H1 (cell line): ENCODE data around the gene CGB7. TPM values are rescaled to one million over a fixed set of nuclear protein-coding genes. Genes with fewer than 3 reads are reported as not detected.

Source experiments
- CTCF ChIA-PET: fragments of 300-600 bp; sonication (Branson Sonifier 250); formaldehyde crosslinking; loops from one replicate; lab custom pipeline; 2021; ENCODE audit not compliant: partially characterized antibody; lab: Charles Lee
- POLR2A ChIA-PET: fragments of 300-600 bp; sonication (Branson Sonifier 250); formaldehyde crosslinking; loops from one replicate; lab custom pipeline; 2021; ENCODE audit warnings: inconsistent platforms; ENCODE audit not compliant: partially characterized antibody; lab: Charles Lee
- DNase-seq, 2 experiments: peaks; one replicate each; pipeline versions ENCODE4 v3.0.0 to v3.0.0-alpha.2; 2010 to 2022; ENCODE audit warnings: low spot score in 2 of 2, low read depth in 1 of 2, mixed read lengths in 1 of 2
- FAIRE-seq: peaks from 2 replicates; lab custom pipeline; 2011; peaks lifted over from hg19 to GRCh38; lab: Jason Lieb, UNC
- H2AFZ ChIP-seq: 2 replicates; pipeline ENCODE4 v1.8.1; 2012; ENCODE audit warnings: low read length, inconsistent platforms
- H2AK5ac ChIP-seq: 2 replicates; pipeline ENCODE4 v1.6.1; 2013; ENCODE audit warnings: low read depth, low read length
- H2BK120ac ChIP-seq: replicated peaks from 2 replicates; pipeline ENCODE3; 2013; ENCODE audit warnings: low read depth, low read length, inconsistent platforms
- H2BK12ac ChIP-seq: 2 replicates; pipeline ENCODE4 v1.6.1; 2013; ENCODE audit warnings: low read depth, low read length
- H2BK15ac ChIP-seq: 2 replicates; pipeline ENCODE4 v1.6.1; 2013; ENCODE audit warnings: low read length
- H2BK20ac ChIP-seq: 2 replicates; pipeline ENCODE4 v1.6.1; 2013; ENCODE audit warnings: low read length
- H2BK5ac ChIP-seq: 2 replicates; pipeline ENCODE4 v1.6.1; 2013; ENCODE audit warnings: low read depth, low read length
- H3K14ac ChIP-seq: 2 replicates; pipeline ENCODE4 v1.6.1; 2013; ENCODE audit warnings: inconsistent platforms; ENCODE audit not compliant: insufficient read length
- H3K18ac ChIP-seq: 2 replicates; pipeline ENCODE4 v1.6.1; 2013; ENCODE audit warnings: low read length; ENCODE audit errors: extremely low read depth
- H3K23ac ChIP-seq: 2 replicates; pipeline ENCODE4 v1.6.1; 2013; ENCODE audit warnings: inconsistent platforms; ENCODE audit not compliant: insufficient read length
- H3K23me2 ChIP-seq: 2 replicates; pipeline ENCODE4 v1.6.1; 2013; ENCODE audit warnings: low read depth, low read length
- H3K27ac ChIP-seq: 2 replicates; pipeline ENCODE4 v1.6.1; 2011; ENCODE audit warnings: low read depth, low read length, inconsistent platforms
- H3K27me3 ChIP-seq, 4 experiments: replicated peaks in 1 of 4; 1 replicate in 1 of 4; 2 replicates in 3 of 4; pipeline versions ENCODE4 v1.6.1 to v1.8.1; 2011 to 2013; ENCODE audit warnings: low read length in 3 of 4, mild to moderate bottlenecking in 3 of 4, inconsistent platforms in 2 of 4, mixed read lengths in 2 of 4, moderate library complexity in 1 of 4; ENCODE audit not compliant: control insufficient read depth in 3 of 4, insufficient read depth in 3 of 4; ENCODE audit errors: extremely low read depth in 1 of 4
- H3K36me3 ChIP-seq, 4 experiments: 2 replicates each; pipeline versions ENCODE4 v1.6.1 to v1.8.1; 2011 to 2013; ENCODE audit warnings: mild to moderate bottlenecking in 4 of 4, low read length in 3 of 4, moderate library complexity in 2 of 4, control low read depth in 1 of 4, inconsistent platforms in 1 of 4; ENCODE audit not compliant: insufficient read depth in 4 of 4, control insufficient read depth in 2 of 4
- H3K4ac ChIP-seq: replicated peaks from 2 replicates; pipeline ENCODE3; 2013; ENCODE audit warnings: low read length, low read depth, mixed read lengths, inconsistent platforms; ENCODE audit not compliant: insufficient read length
- H3K4me1 ChIP-seq, 4 experiments: replicated peaks in 1 of 4; 1 replicate in 1 of 4; 2 replicates in 3 of 4; pipeline versions ENCODE4 v1.6.1 to v1.8.1; 2011 to 2013; ENCODE audit warnings: low read length in 3 of 4, inconsistent platforms in 2 of 4, mixed read lengths in 1 of 4; ENCODE audit not compliant: insufficient read depth in 4 of 4, control insufficient read depth in 3 of 4
- H3K4me2 ChIP-seq, 2 experiments: 2 replicates each; pipeline versions ENCODE4 v1.6.1 to v1.8.1; 2011 to 2013; ENCODE audit warnings: low read depth in 2 of 2, low read length in 2 of 2, control low read depth in 1 of 2, inconsistent platforms in 1 of 2, mild to moderate bottlenecking in 1 of 2; ENCODE audit not compliant: insufficient read depth in 1 of 2
- H3K4me3 ChIP-seq, 4 experiments: fragments of 200-600, 300-600 bp in 1 of 4; sonication (generic), shearing (Covaris generic), sonication (Bioruptor Twin) in 1 of 4; 2 replicates each; pipeline versions ENCODE4 v1.5.1 to v1.8.1; 2011 to 2016; ENCODE audit warnings: low read length in 4 of 4, low read depth in 3 of 4, control low read depth in 2 of 4, inconsistent platforms in 2 of 4, mild to moderate bottlenecking in 2 of 4, mixed read lengths in 1 of 4, moderate library complexity in 1 of 4; ENCODE audit not compliant: insufficient read depth in 2 of 4; ENCODE audit errors: extremely low read depth in 1 of 4
- H3K56ac ChIP-seq: replicated peaks from 2 replicates; pipeline ENCODE3; 2013; ENCODE audit warnings: low read depth, mild to moderate bottlenecking, mixed read lengths, low read length, inconsistent platforms; ENCODE audit not compliant: insufficient read length
- H3K79me1 ChIP-seq: 2 replicates; pipeline ENCODE4 v1.6.1; 2013; ENCODE audit warnings: low read depth, low read length, control low read depth
- H3K79me2 ChIP-seq, 2 experiments: 2 replicates each; pipeline versions ENCODE4 v1.6.1 to v1.8.1; 2012 to 2013; ENCODE audit warnings: low read length in 2 of 2, mild to moderate bottlenecking in 2 of 2, inconsistent platforms in 1 of 2; ENCODE audit not compliant: insufficient read depth in 2 of 2, control insufficient read depth in 1 of 2
- H3K9ac ChIP-seq, 4 experiments: replicated peaks in 1 of 4; 1 replicate in 1 of 4; 2 replicates in 3 of 4; pipeline versions ENCODE4 v1.6.1 to v1.8.1; 2011 to 2013; ENCODE audit warnings: low read depth in 3 of 4, low read length in 3 of 4, control low read depth in 2 of 4, mild to moderate bottlenecking in 2 of 4, moderate library complexity in 2 of 4, inconsistent platforms in 1 of 4; ENCODE audit errors: extremely low read depth in 1 of 4
- H3K9me3 ChIP-seq, 2 experiments: 2 replicates each; pipeline versions ENCODE4 v1.6.1 to v1.8.1; 2012 to 2013; ENCODE audit warnings: mild to moderate bottlenecking in 2 of 2, moderate library complexity in 2 of 2, control low read depth in 1 of 2, inconsistent platforms in 1 of 2, low read depth in 1 of 2, low read length in 1 of 2, mixed read lengths in 1 of 2; ENCODE audit not compliant: insufficient read depth in 2 of 2
- H4K20me1 ChIP-seq, 2 experiments: replicated peaks in 1 of 2; 2 replicates each; pipeline versions ENCODE3 to v1.8.1; 2011 to 2013; ENCODE audit warnings: inconsistent platforms in 2 of 2, low read length in 2 of 2, mild to moderate bottlenecking in 1 of 2; ENCODE audit not compliant: insufficient read depth in 2 of 2, control insufficient read depth in 1 of 2
- H4K5ac ChIP-seq: 2 replicates; pipeline ENCODE4 v1.6.1; 2013; ENCODE audit warnings: low read length, low read depth, mixed read lengths, inconsistent platforms; ENCODE audit not compliant: insufficient read length
- H4K8ac ChIP-seq: 2 replicates; pipeline ENCODE4 v1.8.0; 2013; ENCODE audit warnings: mild to moderate bottlenecking, moderate library complexity, low read length, inconsistent platforms; ENCODE audit not compliant: insufficient read depth; ENCODE audit errors: extremely low read depth
- H4K91ac ChIP-seq: replicated peaks from 2 replicates; pipeline ENCODE3; 2013; ENCODE audit warnings: low read length, mixed read lengths, inconsistent platforms; ENCODE audit not compliant: insufficient read length
- CHD2 ChIP-seq: IDR thresholded peaks from 2 replicates; pipeline ENCODE4 v1.6.1; 2012; ENCODE audit warnings: low read length, improper control_type of control experiment
- EZH2 ChIP-seq: fragments of 200-600 bp; sonication (generic); IDR thresholded peaks from 2 replicates; pipeline ENCODE4 v1.7.1; 2012; ENCODE audit warnings: low read depth, mild to moderate bottlenecking, moderate library complexity, low read length, inconsistent platforms; ENCODE audit not compliant: severe bottlenecking
- JUND ChIP-seq: IDR thresholded peaks from 2 replicates; pipeline ENCODE4 v1.6.1; 2011; ENCODE audit warnings: mild to moderate bottlenecking, improper control_type of control experiment, low read length
- KDM4A ChIP-seq: IDR thresholded peaks from one replicate; pipeline ENCODE4 v1.7.1; 2012; ENCODE audit warnings: low read depth, mild to moderate bottlenecking, moderate library complexity, low read length, inconsistent platforms; ENCODE audit not compliant: severe bottlenecking
- POLR2A ChIP-seq, 2 experiments: IDR thresholded peaks; 1 replicate in 1 of 2; 2 replicates in 1 of 2; pipeline ENCODE4 v1.6.1; 2011; ENCODE audit warnings: low read depth in 2 of 2, low read length in 2 of 2, mild to moderate bottlenecking in 2 of 2; ENCODE audit errors: control extremely low read depth in 1 of 2
- RBBP5 ChIP-seq: IDR thresholded peaks from 2 replicates; pipeline ENCODE4 v1.7.1; 2012; ENCODE audit warnings: low read depth, mild to moderate bottlenecking, inconsistent platforms, low read length, moderate library complexity, borderline replicate concordance
- SP1 ChIP-seq: IDR thresholded peaks from 2 replicates; pipeline ENCODE4 v1.6.1; 2011; ENCODE audit warnings: low read depth, low read length
- SRF ChIP-seq: IDR thresholded peaks from 2 replicates; pipeline ENCODE4 v1.6.1; 2011; ENCODE audit warnings: mild to moderate bottlenecking, low read depth, low read length, moderate library complexity
- whole genome bisulfite sequencing, 2 experiments: shearing (Covaris generic) in 1 of 2; methylation state at CpG; one replicate each; pipeline versions ENCODE4 v1.1.6 to v1.1.7; 2013 to 2015; ENCODE audit warnings: low lambda C conversion rate in 2 of 2, mixed read lengths in 2 of 2, inconsistent platforms in 1 of 2, low coverage in 1 of 2, missing lambda C conversion rate in 1 of 2; ENCODE audit not compliant: insufficient replicate concordance in 2 of 2, insufficient coverage in 1 of 2, insufficient read length in 1 of 2; ENCODE audit errors: extremely low coverage in 1 of 2, missing lambda C conversion rate in 1 of 2; 5-methylcytosine and 5-hydroxymethylcytosine counted together
- polyA plus RNA-seq, 7 experiments: library from polyadenylated mRNA; depleted of rRNA in 3 of 7; stranded (reverse) in 5 of 7; unstranded in 2 of 7; fragments of >200 nt in 5 of 7; fragments of 200-250 nt in 2 of 7; gene quantifications; 1 replicate in 5 of 7; 2 replicates in 1 of 7; 4 replicates in 1 of 7; pipeline versions ENCODE4 v1.2.1 to v1.2.3, GENCODE V29; 2011 to 2013; ENCODE audit warnings: missing spikeins in 2 of 7, mixed read lengths in 2 of 7
- total RNA-seq: library from RNA; stranded (reverse); fragmentation: NEBNext Ultra II Directional; extraction: Animal tissue kit (Norgen Biotek cat#: 25700); gene quantifications from 2 replicates; pipeline ENCODE4 v1.2.1, GENCODE V29; 2021
- TF ChIP-seq, protein P1 (sequence below): IDR thresholded peaks from 2 replicates; pipeline ENCODE4 v1.6.1; 2011; ENCODE audit warnings: low read depth, mild to moderate bottlenecking, low read length; ENCODE audit not compliant: insufficient read depth

CGB7 gene
- total and polyA plus RNA-seq, 2 of the 8 experiments (the other 6 are each of a cell fraction or from before 2014, with no cell fraction given): 1.2 to 2.2 TPM

- Histone ChIP-seq H3K36me3 (peaks cover 0 to 4% (median 0%) of the 10 kb centered on the region in 4 experiments; a peak in 1 of 8 replicates), H3K56ac (no peak overlapping the region), H2BK20ac (no peak overlapping the region), H4K20me1 (no peaks in the 10 kb centered on the region), H3K4me3 (no peak overlapping the region), H3K27me3 (peaks cover 16 to 66% (median 57%) of the 10 kb centered on the region in 4 experiments), H3K4ac (no peak overlapping the region), H3K18ac (no peak overlapping the region), H3K23ac (no peak overlapping the region), H4K91ac (no peak overlapping the region), H2BK15ac (no peak overlapping the region), H2AFZ (no peak overlapping the region), H3K4me2 (no peak overlapping the region), H4K5ac (no peak overlapping the region), H3K9me3 (peaks cover 0 to 5% of the 10 kb centered on the region in 2 experiments; a peak in 1 of 4 replicates), H3K79me1 (no peaks in the 10 kb centered on the region), H3K14ac (no peak overlapping the region), H2BK5ac (no peak overlapping the region), H3K79me2 (no peaks in the 10 kb centered on the region), H3K9ac (no peak overlapping the region), H2BK120ac (no peak overlapping the region), H3K27ac (no peak overlapping the region), H3K4me1 (peaks cover 0 to 24% (median 17%) of the 10 kb centered on the region in 4 experiments; a peak in 6 of 7 replicates), H2AK5ac (no peak overlapping the region), H2BK12ac (no peak overlapping the region), H4K8ac (no peak overlapping the region), H3K23me2 (peaks cover 8% of the 10 kb centered on the region)
- POLR2A ChIA-PET: interaction anchor here (1.4 kb wide), 1 partner anchor 10 kb away, joined by 4 read pairs; the partner anchor contains the start of gene CGB7
- FAIRE-seq (no peak), DNase-seq (no peak)
- CTCF ChIA-PET: interaction anchor here (1.3 to 1.5 kb wide), 2 partner anchors 70 to 158 kb away, joined by 3 to 5 read pairs; no protein-coding TSS in a partner anchor
- WGBS, 2 experiments: 88% methylated on average over 3 of the region's 3 CpGs; no CpG with 5 or more reads in 1 of the 2 experiments
- TF ChIP-seq SP1: no peak
- no peak for TF ChIP-seq CHD2
- no peak for TF ChIP-seq EZH2
- no peak for TF ChIP-seq RBBP5
- no peak for TF ChIP-seq JUND
- TF ChIP-seq, protein P1, sequence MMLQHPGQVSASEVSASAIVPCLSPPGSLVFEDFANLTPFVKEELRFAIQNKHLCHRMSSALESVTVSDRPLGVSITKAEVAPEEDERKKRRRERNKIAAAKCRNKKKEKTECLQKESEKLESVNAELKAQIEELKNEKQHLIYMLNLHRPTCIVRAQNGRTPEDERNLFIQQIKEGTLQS: no peak
- no peak for TF ChIP-seq POLR2A (IDR thresholded peaks at IDR 0.05; ENCODE audit: control extremely low read depth in 1 of 2, low read depth in 2 of 2, low read length in 2 of 2)
- no peak for TF ChIP-seq KDM4A
- no peak for TF ChIP-seq SRF
Measured at GRCh38 chr19:49067554-49067953, 10.0 kb upstream of the CGB7 start.
